Mesodermal cell (in vitro differentiated cells): ENCODE measurements around the gene KBTBD12.
"Not testable (repeated sequence)": the region's sequence is repeated elsewhere in the genome, so short reads cannot be mapped to it uniquely, and the experiment has no call there.

ENCODE experiments used
- H3K27ac ChIP-seq: 2 replicates; pipeline ENCODE4 v1.7.0; 2013; ENCODE audit warnings: mild to moderate bottlenecking, low read depth, low read length, moderate library complexity; ENCODE audit not compliant: severe bottlenecking
- H3K36me3 ChIP-seq: 2 replicates; pipeline ENCODE4 v1.7.1; 2013; ENCODE audit warnings: mild to moderate bottlenecking, low read length, moderate library complexity; ENCODE audit not compliant: control insufficient read depth, insufficient read depth
- H3K4me1 ChIP-seq: one replicate; pipeline ENCODE4 v1.7.1; 2013; ENCODE audit warnings: mild to moderate bottlenecking, low read length; ENCODE audit not compliant: insufficient read depth, control insufficient read depth, poor library complexity, severe bottlenecking
- H3K4me3 ChIP-seq: 2 replicates; pipeline ENCODE4 v1.7.0; 2013; ENCODE audit warnings: low read length, control low read depth, mild to moderate bottlenecking; ENCODE audit not compliant: insufficient read depth, poor library complexity, severe bottlenecking; ENCODE audit errors: extremely low read depth
- H3K9me3 ChIP-seq: 2 replicates; pipeline ENCODE4 v1.7.1; 2013; ENCODE audit warnings: mild to moderate bottlenecking, low read length, moderate library complexity; ENCODE audit not compliant: control insufficient read depth
- WGBS, 2 experiments: methylation state at CpG; one replicate each; pipeline ENCODE4 v1.1.5; 2013; ENCODE audit warnings: missing lambda C conversion rate in 2 of 2; ENCODE audit not compliant: insufficient coverage in 2 of 2; 5-methylcytosine and 5-hydroxymethylcytosine counted together

Gene KBTBD12

GRCh38 chr3:127903611-127904375, 11.2 kb upstream of the KBTBD12 start:
- H3K4me1 ChIP-seq: no peaks in the 10 kb centered on the region
- H3K36me3 ChIP-seq: no peaks in the 10 kb centered on the region
- no peak overlapping the region for H3K27ac ChIP-seq
- peaks cover 5% of the 10 kb centered on the region for H3K9me3 ChIP-seq
- 82 to 94% methylated on average over 5 of the region's 6 CpGs for WGBS, 2 experiments
- H3K4me3 ChIP-seq: no peak overlapping the region

GRCh38 chr3:127905556-127905955, 9.5 kb upstream of the KBTBD12 start:
- no peaks in the 10 kb centered on the region for H3K36me3 ChIP-seq
- H3K27ac ChIP-seq: no peak overlapping the region
- 100% methylated on average over 2 of the region's 3 CpGs; no CpG with 5 or more reads in 1 of the 2 experiments for WGBS, 2 experiments
- H3K4me1 ChIP-seq: no peaks in the 10 kb centered on the region
- H3K4me3 ChIP-seq: no peak overlapping the region
- peaks cover 5% of the 10 kb centered on the region for H3K9me3 ChIP-seq

DNA sequence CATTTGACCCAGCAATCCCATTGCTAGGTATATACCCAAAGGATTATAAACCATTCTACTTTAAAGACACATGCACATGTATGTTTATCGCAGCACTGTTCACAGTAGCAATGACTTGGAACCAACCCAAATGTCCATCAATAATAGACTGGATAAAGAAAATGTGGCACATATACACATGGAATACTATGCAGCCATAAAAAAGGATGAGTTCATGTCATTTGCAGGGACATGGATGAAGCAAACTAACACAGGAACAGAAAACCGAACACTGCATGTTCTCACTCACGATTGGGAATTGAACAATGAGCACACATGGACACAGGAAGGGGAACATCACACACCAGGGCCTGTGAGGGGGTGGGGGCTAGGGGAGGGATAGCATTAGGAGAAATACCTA, 8.4 kb upstream of the KBTBD12 start:
- H3K27ac ChIP-seq: not testable (repeated sequence)

DNA sequence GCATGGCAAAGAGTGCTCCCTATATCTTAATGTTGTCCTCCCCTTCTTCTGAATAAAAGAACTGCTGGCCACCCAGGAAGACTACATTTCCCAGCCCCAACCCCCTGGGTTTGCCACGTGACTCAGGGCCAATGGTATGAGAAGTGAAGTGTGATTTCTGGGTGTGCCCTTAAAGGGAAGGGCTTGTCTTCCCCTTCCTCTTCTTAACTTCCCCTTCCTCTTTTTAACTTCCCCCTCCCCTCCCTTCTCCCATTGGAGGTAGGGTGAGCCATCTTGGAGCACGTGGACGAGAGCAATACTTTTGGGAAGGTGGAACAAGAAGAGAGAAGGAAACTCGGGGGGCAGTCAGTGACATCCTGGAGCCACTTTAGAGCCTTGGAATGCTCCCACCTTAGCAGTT, 6.8 kb upstream of the KBTBD12 start:
- Histone ChIP-seq H3K27ac (no peak overlapping the region), H3K9me3 (peaks cover 5% of the 10 kb centered on the region), H3K36me3 (no peaks in the 10 kb centered on the region), H3K4me3 (no peak overlapping the region), H3K4me1 (peaks cover 3% of the 10 kb centered on the region)
- 70% methylated on average over 3 of the region's 4 CpGs; no CpG with 5 or more reads in 1 of the 2 experiments for WGBS, 2 experiments

More for the DNA sequence above, 8.4 kb upstream of the KBTBD12 start:
- H3K4me1 ChIP-seq, H3K4me3 ChIP-seq, H3K36me3 ChIP-seq, H3K9me3 ChIP-seq: not testable (repeated sequence)
- 93% methylated on average over 2 of the region's 3 CpGs; no CpG with 5 or more reads in 1 of the 2 experiments for WGBS, 2 experiments

- peaks cover 7% of the 10 kb centered on the region for H3K9me3 ChIP-seq
- no CpG with 5 or more reads among the region's 1 CpG for WGBS, 2 experiments
- no peaks in the 10 kb centered on the region for H3K36me3 ChIP-seq
- no peak overlapping the region for H3K4me3 ChIP-seq
- no peak overlapping the region for H3K27ac ChIP-seq
- peaks cover 3% of the 10 kb centered on the region for H3K4me1 ChIP-seq
These were observed 6.1 kb upstream of the KBTBD12 start for GRCh38 chr3:127908951-127909350.

DNA sequence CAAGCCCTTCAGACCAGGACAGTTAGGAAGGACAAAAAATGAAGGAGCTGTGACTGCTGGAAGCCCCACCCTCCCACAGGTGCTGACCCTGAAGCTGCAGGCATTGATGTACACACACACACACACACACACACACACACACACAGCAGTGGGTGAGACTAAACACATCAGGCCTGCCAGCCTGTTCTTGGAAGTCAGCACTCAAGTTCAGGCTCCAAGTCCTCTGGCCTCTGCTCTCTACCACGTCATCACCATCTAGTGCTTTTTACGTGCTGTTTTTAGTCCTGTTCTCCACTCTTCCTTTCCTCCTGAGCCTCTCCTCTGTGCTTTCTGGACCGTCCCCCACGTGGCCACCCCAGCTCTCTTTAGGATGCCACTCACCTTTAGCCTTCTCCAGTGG, 5.4 kb upstream of the KBTBD12 start:
- H3K4me3 ChIP-seq: no peak overlapping the region
- H3K36me3 ChIP-seq: no peaks in the 10 kb centered on the region
- peaks cover 3% of the 10 kb centered on the region for H3K4me1 ChIP-seq
- WGBS, 2 experiments: 81% methylated on average over 4 of the region's 4 CpGs
- peaks cover 4% of the 10 kb centered on the region for H3K9me3 ChIP-seq
- H3K27ac ChIP-seq: no peak overlapping the region

DNA sequence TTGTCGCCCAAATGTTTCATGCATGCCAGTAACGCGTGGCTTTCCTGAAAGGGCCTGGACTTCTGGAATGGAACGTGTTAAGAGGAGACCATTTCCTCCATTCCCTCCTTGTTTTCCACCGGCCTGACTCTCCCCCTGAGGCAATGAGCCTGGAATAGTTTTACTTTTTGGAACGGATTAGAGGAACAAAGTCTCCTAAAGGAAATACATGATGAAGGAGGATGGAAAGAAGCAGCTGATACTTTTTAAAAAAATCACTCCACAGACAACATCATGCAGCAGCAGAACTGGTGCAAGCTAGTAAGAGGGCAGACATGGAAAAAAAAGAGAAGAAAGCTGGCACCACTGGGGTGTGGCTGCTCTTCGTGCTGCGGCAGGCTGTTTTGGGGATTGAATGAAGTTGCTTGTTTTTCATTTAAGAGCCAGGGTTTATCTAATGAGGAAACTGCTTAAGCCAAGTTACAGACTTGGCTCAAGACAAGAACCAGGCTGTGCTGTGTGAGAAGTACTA, 3.6 kb upstream of the KBTBD12 start:
- Histone ChIP-seq H3K4me1 (peaks cover 3% of the 10 kb centered on the region), H3K36me3 (no peaks in the 10 kb centered on the region), H3K4me3 (no peak overlapping the region), H3K27ac (no peak overlapping the region), H3K9me3 (peaks cover 4% of the 10 kb centered on the region)
- 52 to 82% methylated on average over 4 to 7 of the region's 8 CpGs for WGBS, 2 experiments

- not testable (repeated sequence) for H3K4me3 ChIP-seq, H3K9me3 ChIP-seq, H3K36me3 ChIP-seq, H3K4me1 ChIP-seq, H3K27ac ChIP-seq
- WGBS, 2 experiments: 94% methylated on average over 2 of the region's 2 CpGs; no CpG with 5 or more reads in 1 of the 2 experiments
These were observed 1.2 kb upstream of the KBTBD12 start for GRCh38 chr3:127913841-127914240.

- WGBS, 2 experiments: 100% methylated on average over 1 to 2 of the region's 8 CpGs
- H3K9me3 ChIP-seq: peaks cover 4% of the 10 kb centered on the region
- H3K4me3 ChIP-seq: no peak overlapping the region
- H3K27ac ChIP-seq: no peak overlapping the region
- no peaks in the 10 kb centered on the region for H3K36me3 ChIP-seq
- H3K4me1 ChIP-seq: peaks cover 3% of the 10 kb centered on the region
These were observed 448 bp upstream of the KBTBD12 start for GRCh38 chr3:127914584-127914983.

GRCh38 chr3:127915937-127916493, 983 bp downstream of the KBTBD12 start:
- WGBS, 2 experiments: 92 to 93% methylated on average over 10 of the region's 10 CpGs
- Histone ChIP-seq H3K27ac (no peak overlapping the region), H3K4me3 (no peak overlapping the region), H3K9me3 (peaks cover 4% of the 10 kb centered on the region), H3K4me1 (peaks cover 1% of the 10 kb centered on the region), H3K36me3 (no peaks in the 10 kb centered on the region)

- no CpG with 5 or more reads among the region's 1 CpG for WGBS, 2 experiments
- Histone ChIP-seq H3K4me3 (no peak overlapping the region), H3K9me3 (no peaks in the 10 kb centered on the region), H3K27ac (no peak overlapping the region), H3K36me3 (no peaks in the 10 kb centered on the region), H3K4me1 (no peaks in the 10 kb centered on the region)
These were observed 5.7 kb downstream of the KBTBD12 start for GRCh38 chr3:127920738-127921137.
